ENCODE results near the gene CORO1C. TPM values are rescaled to one million over a fixed set of nuclear protein-coding genes. Genes with fewer than 3 reads are reported as not detected.
A peak's percentile ranks its signal among the peaks of the same experiment; 100 is the strongest.

The CORO1C gene
- total and polyA plus RNA-seq, 9 of the 15 experiments (the other 6 are each of a cell fraction or from before 2014, with no cell fraction given): 55.2 to 280 (median 150) TPM

GRCh38 chr12:108691175-108691997 is 39.9 kb downstream of the CORO1C start (continued):
- TF ChIP-seq MAFK (IDR thresholded peaks at IDR 0.05; ENCODE audit: low read length) (peak; percentile 84), NRF1 (conservative IDR thresholded peaks at IDR 0.05 in 1 of 2, IDR thresholded peaks at IDR 0.05 in 1 of 2) (peak; percentile 78 to 83), FOS (IDR thresholded peaks at IDR 0.05; ENCODE audit: extremely low read depth, insufficient read length) (peak; percentile 22), HNRNPK (IDR thresholded peaks at IDR 0.05; ENCODE audit: low read depth, low read length, poor library complexity, severe bottlenecking) (no peak), KDM5B (IDR thresholded peaks at IDR 0.05; ENCODE audit: insufficient replicate concordance, low read depth, low read length) (peak; percentile 36), ZNF143 (CRISPR knock-in tag; IDR thresholded peaks at IDR 0.05) (no peak), HSF4 (CRISPR knock-in tag; IDR thresholded peaks at IDR 0.05; ENCODE audit: borderline replicate concordance) (peak; percentile 86; the same call in 1 of the 2 replicates), CEBPG (CRISPR knock-in tag; IDR thresholded peaks at IDR 0.05) (no peak), CEBPG (tag; conservative IDR thresholded peaks at IDR 0.05 in 1 of 2, IDR thresholded peaks at IDR 0.05 in 1 of 2) (no peak), TAF7 (tag; IDR thresholded peaks at IDR 0.05) (peak; percentile 76; the same call in 1 of the 2 replicates), HNRNPUL1 (IDR thresholded peaks at IDR 0.05; ENCODE audit: low read length) (no peak), ZNF140 (CRISPR knock-in tag; IDR thresholded peaks at IDR 0.05) (no peak), POLR2A (conservative IDR thresholded peaks at IDR 0.05) (peak; percentile 83), HMG20A (CRISPR knock-in tag; conservative IDR thresholded peaks at IDR 0.05) (no peak), ZFP91 (CRISPR knock-in tag; IDR thresholded peaks at IDR 0.05) (no peak), VEZF1 (CRISPR knock-in tag; IDR thresholded peaks at IDR 0.05) (peak; percentile 93), ZNF696 (CRISPR knock-in tag; conservative IDR thresholded peaks at IDR 0.05) (no peak), ZNF431 (CRISPR knock-in tag; IDR thresholded peaks at IDR 0.05) (no peak; the same call in 1 of the 2 replicates), RBM15 (IDR thresholded peaks at IDR 0.05; ENCODE audit: insufficient read depth, low read length) (no peak), BHLHE40 (IDR thresholded peaks at IDR 0.05; ENCODE audit: low read length) (peak; percentile 80), NCOA6 (IDR thresholded peaks at IDR 0.05) (no peak)
- TF ChIP-seq, protein P1, sequence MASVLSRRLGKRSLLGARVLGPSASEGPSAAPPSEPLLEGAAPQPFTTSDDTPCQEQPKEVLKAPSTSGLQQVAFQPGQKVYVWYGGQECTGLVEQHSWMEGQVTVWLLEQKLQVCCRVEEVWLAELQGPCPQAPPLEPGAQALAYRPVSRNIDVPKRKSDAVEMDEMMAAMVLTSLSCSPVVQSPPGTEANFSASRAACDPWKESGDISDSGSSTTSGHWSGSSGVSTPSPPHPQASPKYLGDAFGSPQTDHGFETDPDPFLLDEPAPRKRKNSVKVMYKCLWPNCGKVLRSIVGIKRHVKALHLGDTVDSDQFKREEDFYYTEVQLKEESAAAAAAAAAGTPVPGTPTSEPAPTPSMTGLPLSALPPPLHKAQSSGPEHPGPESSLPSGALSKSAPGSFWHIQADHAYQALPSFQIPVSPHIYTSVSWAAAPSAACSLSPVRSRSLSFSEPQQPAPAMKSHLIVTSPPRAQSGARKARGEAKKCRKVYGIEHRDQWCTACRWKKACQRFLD (CRISPR knock-in tag; IDR thresholded peaks at IDR 0.05): peak; percentile 96
- TF ChIP-seq, protein P2, sequence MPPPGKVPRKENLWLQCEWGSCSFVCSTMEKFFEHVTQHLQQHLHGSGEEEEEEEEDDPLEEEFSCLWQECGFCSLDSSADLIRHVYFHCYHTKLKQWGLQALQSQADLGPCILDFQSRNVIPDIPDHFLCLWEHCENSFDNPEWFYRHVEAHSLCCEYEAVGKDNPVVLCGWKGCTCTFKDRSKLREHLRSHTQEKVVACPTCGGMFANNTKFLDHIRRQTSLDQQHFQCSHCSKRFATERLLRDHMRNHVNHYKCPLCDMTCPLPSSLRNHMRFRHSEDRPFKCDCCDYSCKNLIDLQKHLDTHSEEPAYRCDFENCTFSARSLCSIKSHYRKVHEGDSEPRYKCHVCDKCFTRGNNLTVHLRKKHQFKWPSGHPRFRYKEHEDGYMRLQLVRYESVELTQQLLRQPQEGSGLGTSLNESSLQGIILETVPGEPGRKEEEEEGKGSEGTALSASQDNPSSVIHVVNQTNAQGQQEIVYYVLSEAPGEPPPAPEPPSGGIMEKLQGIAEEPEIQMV (tag; conservative IDR thresholded peaks at IDR 0.05; ENCODE audit: low read depth): 0 out of 2 replicates have a peak, but pooled peaks have one; percentile 25
